GM23248 (cell line): ENCODE data around the gene MYZAP.

ENCODE experiments used
- EZH2 ChIP-seq: fragments of 200-600 bp; sonication (generic); IDR thresholded peaks from 2 replicates; pipeline ENCODE4 v1.6.1; 2018; ENCODE audit warnings: antibody characterized with exemption, mild to moderate bottlenecking; ENCODE audit not compliant: insufficient read depth, poor library complexity, severe bottlenecking
- EZH2phosphoT487 ChIP-seq: fragments of 200-600 bp; sonication (generic); IDR thresholded peaks from 2 replicates; pipeline ENCODE4 v1.6.1; 2018; ENCODE audit warnings: antibody characterized with exemption, moderate library complexity, mild to moderate bottlenecking, low read depth; ENCODE audit not compliant: insufficient read depth

DNA sequence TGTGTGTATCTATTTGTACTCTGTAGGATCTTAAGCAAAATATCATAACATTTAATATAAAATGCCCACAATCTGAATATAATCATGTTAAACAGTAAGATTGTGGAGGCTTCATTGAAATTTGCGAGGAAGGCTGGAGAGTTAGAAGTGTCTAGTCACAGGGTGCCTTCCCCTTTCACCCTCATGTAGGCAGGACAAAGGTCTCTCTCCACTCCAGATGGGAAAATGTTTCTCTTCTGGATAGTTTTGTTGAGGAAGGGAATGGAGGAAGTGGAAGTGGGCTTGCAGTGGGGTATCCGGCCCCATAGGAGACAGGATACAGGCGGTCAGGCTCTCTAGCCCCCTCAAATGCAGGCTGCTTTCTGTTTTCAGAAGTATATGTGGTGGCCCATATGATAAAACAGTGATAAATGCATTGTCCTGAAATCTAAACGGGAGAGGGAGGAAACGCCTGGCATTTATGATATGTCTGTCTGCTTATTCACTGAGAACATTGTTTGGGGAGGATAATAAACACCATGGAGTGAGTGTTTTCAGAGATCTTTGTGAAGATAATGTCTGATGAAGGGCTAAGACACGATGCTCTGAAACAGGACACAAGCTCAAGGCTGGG lies 13.3 kb upstream of the MYZAP start:
- no peak for TF ChIP-seq EZH2
- no peak for TF ChIP-seq EZH2phosphoT487
